Measurements from ENCODE around the gene NELL1. TPM values are rescaled to one million over a fixed set of nuclear protein-coding genes. Genes with fewer than 3 reads are reported as not detected.

NELL1 gene
- total and polyA plus RNA-seq, 2 experiments from 2014 or later = 1.6 TPM; not detected in 1

DNA sequence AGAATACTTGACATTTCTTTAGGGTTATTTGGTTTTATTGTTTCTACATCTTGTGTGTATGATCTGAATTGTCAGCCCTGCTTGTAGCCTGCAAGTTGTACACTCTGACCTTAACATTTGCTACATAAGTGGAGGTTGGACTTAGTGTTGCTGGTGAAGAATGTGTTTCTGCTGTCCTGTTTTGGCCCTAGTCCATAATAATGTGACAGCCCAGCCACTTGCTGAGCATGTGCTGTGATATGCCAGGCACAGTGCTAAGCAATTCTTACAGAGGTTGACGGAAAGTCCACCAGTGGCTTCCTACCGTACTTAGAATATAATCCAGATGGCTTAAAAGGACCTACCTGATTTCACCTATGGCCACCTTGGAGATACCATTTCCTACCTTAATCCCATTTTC, 526.6 kb downstream of the NELL1 start (continued):
- TF ChIP-seq, protein P1, sequence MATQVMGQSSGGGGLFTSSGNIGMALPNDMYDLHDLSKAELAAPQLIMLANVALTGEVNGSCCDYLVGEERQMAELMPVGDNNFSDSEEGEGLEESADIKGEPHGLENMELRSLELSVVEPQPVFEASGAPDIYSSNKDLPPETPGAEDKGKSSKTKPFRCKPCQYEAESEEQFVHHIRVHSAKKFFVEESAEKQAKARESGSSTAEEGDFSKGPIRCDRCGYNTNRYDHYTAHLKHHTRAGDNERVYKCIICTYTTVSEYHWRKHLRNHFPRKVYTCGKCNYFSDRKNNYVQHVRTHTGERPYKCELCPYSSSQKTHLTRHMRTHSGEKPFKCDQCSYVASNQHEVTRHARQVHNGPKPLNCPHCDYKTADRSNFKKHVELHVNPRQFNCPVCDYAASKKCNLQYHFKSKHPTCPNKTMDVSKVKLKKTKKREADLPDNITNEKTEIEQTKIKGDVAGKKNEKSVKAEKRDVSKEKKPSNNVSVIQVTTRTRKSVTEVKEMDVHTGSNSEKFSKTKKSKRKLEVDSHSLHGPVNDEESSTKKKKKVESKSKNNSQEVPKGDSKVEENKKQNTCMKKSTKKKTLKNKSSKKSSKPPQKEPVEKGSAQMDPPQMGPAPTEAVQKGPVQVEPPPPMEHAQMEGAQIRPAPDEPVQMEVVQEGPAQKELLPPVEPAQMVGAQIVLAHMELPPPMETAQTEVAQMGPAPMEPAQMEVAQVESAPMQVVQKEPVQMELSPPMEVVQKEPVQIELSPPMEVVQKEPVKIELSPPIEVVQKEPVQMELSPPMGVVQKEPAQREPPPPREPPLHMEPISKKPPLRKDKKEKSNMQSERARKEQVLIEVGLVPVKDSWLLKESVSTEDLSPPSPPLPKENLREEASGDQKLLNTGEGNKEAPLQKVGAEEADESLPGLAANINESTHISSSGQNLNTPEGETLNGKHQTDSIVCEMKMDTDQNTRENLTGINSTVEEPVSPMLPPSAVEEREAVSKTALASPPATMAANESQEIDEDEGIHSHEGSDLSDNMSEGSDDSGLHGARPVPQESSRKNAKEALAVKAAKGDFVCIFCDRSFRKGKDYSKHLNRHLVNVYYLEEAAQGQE (IDR thresholded peaks at IDR 0.05; ENCODE audit: unreplicated experiment) = no peak
- no peak for TF ChIP-seq ZNF331 (CRISPR knock-in tag; IDR thresholded peaks at IDR 0.05; ENCODE audit: low read depth)
- no peak for TF ChIP-seq EZH2phosphoT487 (IDR thresholded peaks at IDR 0.05; ENCODE audit: unreplicated experiment)
- no peak for TF ChIP-seq CREB1 (CRISPR knock-in tag; IDR thresholded peaks at IDR 0.05; ENCODE audit: low read depth)
- no peak for TF ChIP-seq EZH2 (IDR thresholded peaks at IDR 0.05; ENCODE audit: low read depth, unreplicated experiment)
- TF ChIP-seq JUNB (IDR thresholded peaks at IDR 0.05; ENCODE audit: unreplicated experiment) = no peak
- no peak for TF ChIP-seq STAT1 (IDR thresholded peaks at IDR 0.05; ENCODE audit: unreplicated experiment)
- no peak for TF ChIP-seq ZNF114 (CRISPR knock-in tag; IDR thresholded peaks at IDR 0.05)
- TF ChIP-seq NANOG (IDR thresholded peaks at IDR 0.05; ENCODE audit: borderline replicate concordance) = no peak
- TF ChIP-seq, protein P2, sequence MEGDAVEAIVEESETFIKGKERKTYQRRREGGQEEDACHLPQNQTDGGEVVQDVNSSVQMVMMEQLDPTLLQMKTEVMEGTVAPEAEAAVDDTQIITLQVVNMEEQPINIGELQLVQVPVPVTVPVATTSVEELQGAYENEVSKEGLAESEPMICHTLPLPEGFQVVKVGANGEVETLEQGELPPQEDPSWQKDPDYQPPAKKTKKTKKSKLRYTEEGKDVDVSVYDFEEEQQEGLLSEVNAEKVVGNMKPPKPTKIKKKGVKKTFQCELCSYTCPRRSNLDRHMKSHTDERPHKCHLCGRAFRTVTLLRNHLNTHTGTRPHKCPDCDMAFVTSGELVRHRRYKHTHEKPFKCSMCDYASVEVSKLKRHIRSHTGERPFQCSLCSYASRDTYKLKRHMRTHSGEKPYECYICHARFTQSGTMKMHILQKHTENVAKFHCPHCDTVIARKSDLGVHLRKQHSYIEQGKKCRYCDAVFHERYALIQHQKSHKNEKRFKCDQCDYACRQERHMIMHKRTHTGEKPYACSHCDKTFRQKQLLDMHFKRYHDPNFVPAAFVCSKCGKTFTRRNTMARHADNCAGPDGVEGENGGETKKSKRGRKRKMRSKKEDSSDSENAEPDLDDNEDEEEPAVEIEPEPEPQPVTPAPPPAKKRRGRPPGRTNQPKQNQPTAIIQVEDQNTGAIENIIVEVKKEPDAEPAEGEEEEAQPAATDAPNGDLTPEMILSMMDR (conservative IDR thresholded peaks at IDR 0.05; ENCODE audit: low read depth in 2 of 2) = no peak
- TF ChIP-seq, protein P3, sequence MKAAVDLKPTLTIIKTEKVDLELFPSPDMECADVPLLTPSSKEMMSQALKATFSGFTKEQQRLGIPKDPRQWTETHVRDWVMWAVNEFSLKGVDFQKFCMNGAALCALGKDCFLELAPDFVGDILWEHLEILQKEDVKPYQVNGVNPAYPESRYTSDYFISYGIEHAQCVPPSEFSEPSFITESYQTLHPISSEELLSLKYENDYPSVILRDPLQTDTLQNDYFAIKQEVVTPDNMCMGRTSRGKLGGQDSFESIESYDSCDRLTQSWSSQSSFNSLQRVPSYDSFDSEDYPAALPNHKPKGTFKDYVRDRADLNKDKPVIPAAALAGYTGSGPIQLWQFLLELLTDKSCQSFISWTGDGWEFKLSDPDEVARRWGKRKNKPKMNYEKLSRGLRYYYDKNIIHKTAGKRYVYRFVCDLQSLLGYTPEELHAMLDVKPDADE (IDR thresholded peaks at IDR 0.05) = no peak
- TF ChIP-seq POLR2AphosphoS5 (IDR thresholded peaks at IDR 0.05; ENCODE audit: low read depth) = no peak

DNA sequence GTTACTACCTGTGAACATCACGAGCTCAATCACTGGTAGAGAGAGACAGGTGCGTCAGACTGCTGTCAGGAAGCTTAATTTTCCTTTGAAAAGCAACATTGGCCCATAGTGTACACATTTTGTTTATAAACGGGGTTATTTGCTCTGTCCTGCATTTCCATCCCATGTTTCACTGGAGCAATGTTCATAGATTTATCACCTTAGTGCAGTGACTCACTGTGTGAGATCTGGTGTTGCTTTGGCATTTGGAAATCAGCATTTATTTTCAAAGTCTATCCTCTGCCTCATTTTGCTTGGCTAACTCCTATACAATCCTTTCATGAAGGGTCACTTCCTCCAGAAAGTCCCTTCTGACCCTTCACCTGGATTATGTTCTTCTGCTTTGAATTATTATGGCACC, 529.1 kb downstream of the NELL1 start:
- no peak overlapping the region for H3K4me2 ChIP-seq
- H3K27me3 ChIP-seq (ENCODE audit: insufficient read depth) = no peaks in the 10 kb centered on the region
- ATAC-seq = no peak
- DNase-seq (ENCODE audit: low spot score) = no peak
- no peaks in the 10 kb centered on the region for H3K4me1 ChIP-seq (ENCODE audit: insufficient read depth)
- Mint-ChIP-seq H3K36me3 (ENCODE audit: low read depth) (no peaks in the 10 kb centered on the region; the same call in 2 of the 3 replicates), H3K27ac (no peak overlapping the region), H3K27me3 (ENCODE audit: insufficient read depth, low read depth, poor library complexity) (peaks cover 3% of the 10 kb centered on the region), H3K4me1 (no peaks in the 10 kb centered on the region), H3K9me3 (peaks cover 14% of the 10 kb centered on the region), H3K4me3 (no peak overlapping the region)
- no peaks in the 10 kb centered on the region for H3K79me2 ChIP-seq (replicated peaks; ENCODE audit: insufficient read depth)
- H3K27ac ChIP-seq (ENCODE audit: low read depth) = no peak overlapping the region
- no peaks in the 10 kb centered on the region for H3F3A ChIP-seq (replicated peaks; ENCODE audit: low read depth)
- H3K36me3 ChIP-seq (ENCODE audit: insufficient read depth) = no peaks in the 10 kb centered on the region
- no peaks in the 10 kb centered on the region for H4K20me1 ChIP-seq (replicated peaks; ENCODE audit: insufficient read depth)
- H2AFZ ChIP-seq = no peak overlapping the region
- H3K9me2 ChIP-seq (ENCODE audit: insufficient read depth) = peaks cover 3% of the 10 kb centered on the region; the same call in 1 of the 2 replicates
- no peak overlapping the region for H3K4me3 ChIP-seq
- TF ChIP-seq EZH2 (IDR thresholded peaks at IDR 0.05; ENCODE audit: low read depth, unreplicated experiment) (no peak), CREB1 (CRISPR knock-in tag; IDR thresholded peaks at IDR 0.05; ENCODE audit: low read depth) (no peak)
- TF ChIP-seq, protein P3 (IDR thresholded peaks at IDR 0.05) = no peak

Data from GM23338 (cell line).